ENCODE data around the gene CCDC183.

- TF ChIP-seq GABPA (IDR thresholded peaks at IDR 0.05; ENCODE audit: low read depth) (no peak), HCFC1 (IDR thresholded peaks at IDR 0.05; ENCODE audit: low read length) (no peak), RELB (IDR thresholded peaks at IDR 0.05; ENCODE audit: low read depth) (no peak), TAF1 (IDR thresholded peaks at IDR 0.05; ENCODE audit: borderline replicate concordance, low read depth, low read length) (no peak), POLR2A (IDR thresholded peaks at IDR 0.05; ENCODE audit: low read depth, low read length) (no peak), CTCF (IDR thresholded peaks at IDR 0.05 in 2 of 3, conservative IDR thresholded peaks at IDR 0.05 in 1 of 3; ENCODE audit: control insufficient read depth in 2 of 3, extremely low read depth in 1 of 3, insufficient read depth in 1 of 3, low read depth in 3 of 3, low read length in 3 of 3) (no peak), CEBPB (IDR thresholded peaks at IDR 0.05; ENCODE audit: borderline replicate concordance in 1 of 2, low read depth in 2 of 2, low read length in 2 of 2) (no peak), SRF (IDR thresholded peaks at IDR 0.05; ENCODE audit: low read depth in 2 of 2, low read length in 2 of 2) (no peak), RFX5 (IDR thresholded peaks at IDR 0.05; ENCODE audit: low read depth, low read length) (no peak), MXI1 (IDR thresholded peaks at IDR 0.05; ENCODE audit: low read depth, low read length) (no peak), NR2C2 (IDR thresholded peaks at IDR 0.05; ENCODE audit: borderline replicate concordance, control insufficient read depth, insufficient read length, low read depth) (no peak), ZNF592 (IDR thresholded peaks at IDR 0.05) (no peak), MTA3 (IDR thresholded peaks at IDR 0.05; ENCODE audit: borderline replicate concordance, low read length) (no peak)
Observed at GRCh38 chr9:136798708-136799078, 2.6 kb downstream of the CCDC183 start.
